K562 (cell line): ENCODE data around the gene WWTR1. TPM values are rescaled to one million over a fixed set of nuclear protein-coding genes. Genes with fewer than 3 reads are reported as not detected.

Experiments
- ATAC-seq: fragments of 200-7000 bp; cut with Tn5 transposase; 3 replicates; pipeline ENCODE4 v1.9.1; 2020; ENCODE audit warnings: moderate library complexity
- BruUV-seq: library from RNA; stranded (reverse); fragments of 400-500 nt; replicated peaks from 2 replicates; lab custom pipeline; 2021; lab: Mats Ljungman, UMichigan
- CTCF ChIA-PET: fragments of 300-600 bp; formaldehyde crosslinking; extraction: SDS; loops from one replicate; lab custom pipeline; 2021; ENCODE audit warnings: low intra/inter-chr PET ratio; lab: Yijun Ruan, JAX
- POLR2A ChIA-PET: fragments of 300-600, 350-650 bp; sonication (Branson Sonifier 250); formaldehyde crosslinking; extraction: SDS; loops from one replicate; lab custom pipeline; 2021; ENCODE audit warnings: antibody characterized with exemption, inconsistent platforms; lab: Yijun Ruan, JAX
- DNase-seq, 4 experiments: peaks; one replicate each; pipeline versions ENCODE4 v3.0.0 to v3.0.0-alpha.2; 2011 to 2018; ENCODE audit warnings: low spot score in 3 of 4, mixed read lengths in 3 of 4; ENCODE audit errors: extremely low read depth in 1 of 4
- FAIRE-seq: peaks from 2 replicates; lab custom pipeline; 2011; peaks lifted over from hg19 to GRCh38; lab: Jason Lieb, UNC
- H2AFZ ChIP-seq: 2 replicates; pipeline ENCODE4 v1.6.0; 2011; ENCODE audit warnings: low read depth, low read length, control low read depth, inconsistent platforms
- H3K27ac ChIP-seq: fragments of 200-600 bp; 3 replicates; pipeline ENCODE4 v1.8.0; 2011; ENCODE audit warnings: low read depth, mild to moderate bottlenecking, control low read depth, inconsistent platforms, low read length, moderate library complexity, mixed read lengths; ENCODE audit errors: extremely low read depth
- H3K27me3 ChIP-seq, 2 experiments: fragments of 300-600 bp in 1 of 2; 2 replicates in 1 of 2; 3 replicates in 1 of 2; pipeline versions ENCODE4 v1.6.0 to v1.8.0; 2011; ENCODE audit warnings: inconsistent platforms in 2 of 2, low read length in 2 of 2, mild to moderate bottlenecking in 1 of 2, mixed read lengths in 1 of 2, moderate library complexity in 1 of 2; ENCODE audit not compliant: control insufficient read depth in 2 of 2, insufficient read depth in 2 of 2
- H3K36me3 ChIP-seq: fragments of 300-600 bp; 3 replicates; pipeline ENCODE4 v1.8.0; 2011; ENCODE audit warnings: mild to moderate bottlenecking, low read length, inconsistent platforms; ENCODE audit not compliant: control insufficient read depth, insufficient read depth
- H3K4me1 ChIP-seq, 2 experiments: fragments of 200-600 bp in 1 of 2; replicated peaks in 1 of 2; 2 replicates in 1 of 2; 3 replicates in 1 of 2; pipeline versions ENCODE4 v1.5.1 to v1.8.0; 2011; ENCODE audit warnings: inconsistent platforms in 2 of 2, low read length in 2 of 2, mild to moderate bottlenecking in 1 of 2, mixed read lengths in 1 of 2, moderate library complexity in 1 of 2; ENCODE audit not compliant: control insufficient read depth in 2 of 2, insufficient read depth in 2 of 2
- H3K4me2 ChIP-seq: 2 replicates; pipeline ENCODE4 v1.6.1; 2011; ENCODE audit warnings: low read length, control low read depth, inconsistent platforms, mixed read lengths; ENCODE audit not compliant: insufficient read depth
- H3K4me3 ChIP-seq: fragments of 200-600 bp; sonication (generic), shearing (Covaris generic); 2 replicates; pipeline ENCODE4 v1.5.1; 2016; ENCODE audit warnings: control low read depth, inconsistent platforms
- H3K79me2 ChIP-seq: fragments of 200-600 bp; 3 replicates; pipeline ENCODE4 v1.8.0; 2011; ENCODE audit warnings: low read length, inconsistent platforms; ENCODE audit not compliant: control insufficient read depth, insufficient read depth
- H3K9ac ChIP-seq, 2 experiments: 2 replicates each; pipeline versions ENCODE4 v1.6.0 to v1.6.1; 2011; ENCODE audit warnings: low read depth in 2 of 2, low read length in 2 of 2, control low read depth in 1 of 2, inconsistent platforms in 1 of 2, mild to moderate bottlenecking in 1 of 2, mixed read lengths in 1 of 2; ENCODE audit not compliant: insufficient read depth in 1 of 2
- H3K9me1 ChIP-seq: one replicate; pipeline ENCODE4 v1.6.0; 2011; ENCODE audit warnings: inconsistent platforms, mild to moderate bottlenecking, low read length, moderate library complexity; ENCODE audit not compliant: control insufficient read depth, insufficient read depth
- H3K9me3 ChIP-seq: replicated peaks from 2 replicates; pipeline ENCODE4 v1.5.1; 2011; ENCODE audit warnings: low read depth, low read length, inconsistent platforms; ENCODE audit not compliant: control insufficient read depth, insufficient read depth
- H4K20me1 ChIP-seq: replicated peaks from 2 replicates; pipeline ENCODE4 v1.6.1; 2011; ENCODE audit warnings: low read length, inconsistent platforms, mixed read lengths; ENCODE audit not compliant: control insufficient read depth, insufficient read depth
- ARID3B ChIP-seq: fragments of 250-450 bp; sonication (Bioruptor Pico); IDR thresholded peaks from 2 replicates; pipeline ENCODE4 v1.4.0; 2020; ENCODE audit warnings: borderline replicate concordance
- ATF2 ChIP-seq: sonication (generic); formaldehyde crosslinking; IDR thresholded peaks from 2 replicates; pipeline ENCODE4 v1.8.1; 2022; ENCODE audit warnings: missing genetic modification reagents
- CREBBP ChIP-seq: IDR thresholded peaks from one replicate; pipeline ENCODE4 v1.6.1; 2012; ENCODE audit warnings: low read depth, mild to moderate bottlenecking, control low read depth, inconsistent platforms, low read length
- CREM ChIP-seq: IDR thresholded peaks from 2 replicates; pipeline ENCODE4 v1.6.1; 2014; ENCODE audit warnings: antibody characterized with exemption, low read depth
- DIDO1 ChIP-seq: fragments of 450-650 bp; IDR thresholded peaks from 2 replicates; pipeline ENCODE4 v1.6.1; 2016; ENCODE audit warnings: low read depth, missing biosample characterization, missing genetic modification characterization
- E2F3 ChIP-seq: fragments of 250-450 bp; sonication (Bioruptor Pico); IDR thresholded peaks from 2 replicates; pipeline ENCODE4 v1.4.0; 2020; ENCODE audit warnings: mild to moderate bottlenecking
- FOS ChIP-seq: IDR thresholded peaks from 3 replicates; pipeline ENCODE4 v1.6.1; 2011; ENCODE audit not compliant: insufficient read length; ENCODE audit errors: extremely low read depth
- FOXA1 ChIP-seq: fragments of 450-650 bp; IDR thresholded peaks from 2 replicates; pipeline ENCODE4 v1.6.1; 2016; ENCODE audit warnings: mild to moderate bottlenecking, borderline replicate concordance
- FOXJ3 ChIP-seq: sonication (generic); formaldehyde crosslinking; IDR thresholded peaks from 2 replicates; pipeline ENCODE4 v1.4.0; 2020; ENCODE audit warnings: mild to moderate bottlenecking, missing genetic modification reagents
- HCFC1 ChIP-seq: IDR thresholded peaks from 2 replicates; pipeline ENCODE4 v1.6.1; 2012; ENCODE audit warnings: low read depth, low read length, improper control_type of control experiment
- HES1 ChIP-seq: fragments of 450-650 bp; IDR thresholded peaks from 2 replicates; pipeline ENCODE4 v1.6.1; 2016; ENCODE audit warnings: low read depth, mild to moderate bottlenecking, moderate library complexity
- MAX ChIP-seq: sonication (generic); formaldehyde crosslinking; IDR thresholded peaks from 2 replicates; pipeline ENCODE4 v1.9.0; 2022; ENCODE audit warnings: mild to moderate bottlenecking, missing genetic modification reagents
- MECOM ChIP-seq: fragments of 250-450 bp; sonication (Bioruptor Pico); IDR thresholded peaks from 2 replicates; pipeline ENCODE4 v1.8.0; 2022; ENCODE audit warnings: inconsistent platforms
- MXD1 ChIP-seq: fragments of 250-450 bp; sonication (Bioruptor Pico); IDR thresholded peaks from 2 replicates; pipeline ENCODE4 v1.8.0; 2021; ENCODE audit warnings: borderline replicate concordance, mild to moderate bottlenecking, moderate library complexity; ENCODE audit not compliant: poor library complexity, severe bottlenecking
- NFATC3 ChIP-seq: fragments of 450-650 bp; IDR thresholded peaks from 2 replicates; pipeline ENCODE4 v1.6.1; 2017; ENCODE audit warnings: mild to moderate bottlenecking
- PURB ChIP-seq: sonication (generic); formaldehyde crosslinking; IDR thresholded peaks from 2 replicates; pipeline ENCODE4 v1.9.0; 2021; ENCODE audit warnings: low read depth, mild to moderate bottlenecking, missing genetic modification reagents
- THRB ChIP-seq: fragments of 450-650 bp; formaldehyde crosslinking; conservative IDR thresholded peaks from 2 replicates; pipeline ENCODE4 v1.4.0; 2022; ENCODE audit warnings: mild to moderate bottlenecking, missing genetic modification characterization
- ZNF12 ChIP-seq: sonication (generic); formaldehyde crosslinking; IDR thresholded peaks from 2 replicates; pipeline ENCODE4 v1.4.0; 2020; ENCODE audit warnings: mild to moderate bottlenecking, missing genetic modification reagents
- ZNF140 ChIP-seq: fragments of 250-450 bp; sonication (Bioruptor Pico); IDR thresholded peaks from 2 replicates; pipeline ENCODE4 v1.8.0; 2021; ENCODE audit warnings: moderate library complexity, mild to moderate bottlenecking, inconsistent platforms
- WGBS: fragments of 100-300 bp; shearing (Covaris generic); methylation state at CpG from one replicate; pipeline ENCODE4 v1.1.6; 2016; ENCODE audit warnings: low coverage, mixed read lengths; ENCODE audit not compliant: insufficient coverage; ENCODE audit errors: missing lambda C conversion rate; 5-methylcytosine and 5-hydroxymethylcytosine counted together
- in situ Hi-C: fragments of 300-500 bp; cut with MboI; formaldehyde crosslinking; loops from 4 replicates; pipeline ENCODE4 v1.15.0; 2018; ENCODE audit warnings: inconsistent platforms, mixed read lengths
- intact Hi-C: fragments of 100-400 bp; cut with micrococcal nuclease; formaldehyde crosslinking; loops from 2 replicates; pipeline ENCODE4 v1.14.2; 2022
- polyA plus RNA-seq, 8 experiments: library from polyadenylated mRNA; depleted of rRNA in 4 of 8; stranded (reverse) in 5 of 8; unstranded in 3 of 8; fragments of >200 nt; fragmentation: Nextera tagmentation in 2 of 8; fragmentation: Illumina TruSeq in 1 of 8; extraction: Ambion mirVana in 2 of 8; extraction: Trizol in 1 of 8; gene quantifications; 2 replicates each; pipeline versions ENCODE4 v1.2.1 to v1.2.3, GENCODE V29; 2011 to 2014; ENCODE audit warnings: inconsistent platforms in 1 of 8, missing spikeins in 1 of 8
- total RNA-seq, 7 experiments: library from RNA; depleted of rRNA in 6 of 7; stranded (reverse); fragments of >200 nt in 6 of 7; fragmentation: Illumina TruSeq in 2 of 7; extraction: Trizol in 2 of 7; gene quantifications; 2 replicates each; pipeline versions ENCODE4 v1.2.1 to v1.2.3, GENCODE V29; 2011 to 2021; ENCODE audit warnings: low replicate concordance in 1 of 7

WWTR1 gene
- total and polyA plus RNA-seq, 9 of the 15 experiments (the other 6 are each of a cell fraction or from before 2014, with no cell fraction given) = 0.04 to 1.5 (median 0.60) TPM

- intact Hi-C loops = no loop called here
- H4K20me1 ChIP-seq = no peaks in the 10 kb centered on the region
- H3K9me1 ChIP-seq = no peaks in the 10 kb centered on the region
- no TSS peak for BruUV-seq
- H3K9ac ChIP-seq = no peak overlapping the region
- H2AFZ ChIP-seq = no peak overlapping the region
- ATAC-seq (no peak), FAIRE-seq (no peak), DNase-seq (no peak)
- no peaks in the 10 kb centered on the region for H3K36me3 ChIP-seq
- in situ Hi-C loops = no loop called here
- H3K4me3 ChIP-seq = no peak overlapping the region
- 3% methylated on average over 3 of the region's 3 CpGs for WGBS
- no peak overlapping the region for H3K4me2 ChIP-seq
- H3K4me1 ChIP-seq = no peaks in the 10 kb centered on the region
- no peaks in the 10 kb centered on the region for H3K79me2 ChIP-seq
- H3K27me3 ChIP-seq = peaks cover 3 to 5% of the 10 kb centered on the region in 2 experiments; a peak in 3 of 5 replicates
- no peak overlapping the region for H3K27ac ChIP-seq
- CTCF ChIA-PET = no interaction called here
- no peaks in the 10 kb centered on the region for H3K9me3 ChIP-seq
- POLR2A ChIA-PET = interaction anchor here (0.8 kb wide), 1 partner anchor 58 kb away, joined by 3 read pairs; no protein-coding TSS in a partner anchor
- TF ChIP-seq ATF2 = no peak
- TF ChIP-seq HCFC1 = no peak
- TF ChIP-seq CREBBP = no peak
- TF ChIP-seq FOS = no peak
- TF ChIP-seq DIDO1 (tag) = no peak
- TF ChIP-seq PURB (CRISPR knock-in tag) = no peak
- no peak for TF ChIP-seq HES1
- TF ChIP-seq FOXA1 = no peak
- TF ChIP-seq ZNF140 = no peak
- TF ChIP-seq MAX (CRISPR knock-in tag) = no peak
- TF ChIP-seq MECOM (CRISPR knock-in tag) = no peak
- no peak for TF ChIP-seq FOXJ3 (CRISPR knock-in tag)
- no peak for TF ChIP-seq ZNF12 (CRISPR knock-in tag)
- no peak for TF ChIP-seq THRB (CRISPR knock-in tag)
- TF ChIP-seq ARID3B (CRISPR knock-in tag) = no peak
- no peak for TF ChIP-seq MXD1 (CRISPR knock-in tag)
- no peak for TF ChIP-seq CREM
- TF ChIP-seq E2F3 = no peak
- TF ChIP-seq NFATC3 = no peak
Observed at GRCh38 chr3:149470381-149470780, 187.4 kb downstream of the WWTR1 start.
